ENCODE data around the gene INO80D. TPM values are rescaled to one million over a fixed set of nuclear protein-coding genes. Genes with fewer than 3 reads are reported as not detected.

INO80D gene
- total and polyA plus RNA-seq, 8 donors: 9.9 to 21.9 (median 12.3) TPM

- Histone ChIP-seq H3K36me3 (peaks cover 0 to 79% of the 10 kb centered on the region in 2 donors), H3K27ac (no peak overlapping the region), H3K9me3 (no peaks in the 10 kb centered on the region), H3K4me3 (no peak overlapping the region), H3K27me3 (no peaks in the 10 kb centered on the region), H3K4me1 (no peaks in the 10 kb centered on the region)
- intact Hi-C loops (cut with DNase I): no loop called here
- ATAC-seq (no peak), DNase-seq (no peak)
- no peak for TF ChIP-seq CTCF (IDR thresholded peaks at IDR 0.05)
These were observed 74.2 kb downstream of the INO80D start for GRCh38 chr2:206011795-206012194.

GRCh38 chr2:206011018-206011614, 74.9 kb downstream of the INO80D start:
- H3K4me3 ChIP-seq: no peak overlapping the region
- H3K27me3 ChIP-seq: no peaks in the 10 kb centered on the region
- DNase-seq: peak in 1 of 4 donors; percentile 13
- no peaks in the 10 kb centered on the region for H3K4me1 ChIP-seq
- no peak overlapping the region for H3K27ac ChIP-seq
- H3K9me3 ChIP-seq: no peaks in the 10 kb centered on the region
- intact Hi-C loops (cut with DNase I): no loop called here
- peaks cover 0 to 79% of the 10 kb centered on the region in 2 donors for H3K36me3 ChIP-seq
- peak; percentile 85 for ATAC-seq
- TF ChIP-seq CTCF (IDR thresholded peaks at IDR 0.05): no peak

GRCh38 chr2:206004004-206004693, 81.8 kb downstream of the INO80D start:
- Histone ChIP-seq H3K27ac (no peak overlapping the region), H3K27me3 (no peaks in the 10 kb centered on the region), H3K36me3 (peaks cover 0 to 79% of the 10 kb centered on the region in 2 donors), H3K4me1 (no peaks in the 10 kb centered on the region), H3K4me3 (no peak overlapping the region), H3K9me3 (no peaks in the 10 kb centered on the region)
- ATAC-seq (peak; percentile 61), DNase-seq (no peak)
- intact Hi-C loops (cut with DNase I): no loop called here
- TF ChIP-seq CTCF (IDR thresholded peaks at IDR 0.05): no peak

GRCh38 chr2:206002440-206002839, 83.5 kb downstream of the INO80D start:
- DNase-seq (no peak), ATAC-seq (no peak)
- Histone ChIP-seq H3K9me3 (no peaks in the 10 kb centered on the region), H3K36me3 (peaks cover 0 to 67% of the 10 kb centered on the region in 2 donors), H3K4me1 (peaks cover 0 to 4% of the 10 kb centered on the region in 2 donors), H3K27me3 (no peaks in the 10 kb centered on the region), H3K4me3 (no peak overlapping the region), H3K27ac (no peak overlapping the region)
- intact Hi-C loops (cut with DNase I): no loop called here
- no peak for TF ChIP-seq CTCF (IDR thresholded peaks at IDR 0.05)

- peaks cover 0 to 62% of the 10 kb centered on the region in 2 donors for H3K36me3 ChIP-seq
- intact Hi-C loops (cut with DNase I): no loop called here
- no peak for ATAC-seq
These were observed 84.1 kb downstream of the INO80D start for GRCh38 chr2:206001912-206002311.

More at GRCh38 chr2:206001912-206002311, 84.1 kb downstream of the INO80D start:
- no peaks in the 10 kb centered on the region for H3K9me3 ChIP-seq
- DNase-seq: no peak
- H3K4me3 ChIP-seq: no peak overlapping the region
- H3K27me3 ChIP-seq: no peaks in the 10 kb centered on the region
- H3K4me1 ChIP-seq: peaks cover 0 to 4% of the 10 kb centered on the region in 2 donors
- H3K27ac ChIP-seq: no peak overlapping the region
- TF ChIP-seq CTCF (IDR thresholded peaks at IDR 0.05): no peak

All from left lung (tissue), 10 donors.